Tibial artery (tissue), 4 donors: ENCODE results near the gene DPEP2.
"Not testable (repeated sequence)": the region's sequence is repeated elsewhere in the genome, so short reads cannot be mapped to it uniquely, and the experiment has no call there.

Experiments
- DNase-seq, 2 donors: peaks; one replicate each; pipeline ENCODE4 v3.0.0-alpha.2; 2019
- H3K27ac ChIP-seq, 2 donors: fragments of 200-600 bp; sonication (generic) in 1 of 2; 1 replicate in 1 of 2; 2 replicates in 1 of 2; pipeline ENCODE4 v1.5.1; 2018 to 2019; ENCODE audit warnings: mild to moderate bottlenecking in 1 of 2
- H3K27me3 ChIP-seq, 2 donors: fragments of 200-600 bp; sonication (generic) in 1 of 2; one replicate each; pipeline versions ENCODE4 v1.5.1 to v1.6.0; 2016 to 2019
- H3K36me3 ChIP-seq, 3 donors: fragments of 200-600 bp; sonication (generic) in 2 of 3; one replicate each; pipeline ENCODE4 v1.5.1; 2016 to 2019; ENCODE audit warnings: mild to moderate bottlenecking in 2 of 3
- H3K4me1 ChIP-seq, 4 donors: fragments of 200-600 bp; sonication (generic) in 2 of 4; 1 replicate in 3 of 4; 2 replicates in 1 of 4; pipeline ENCODE4 v1.5.1; 2016 to 2019
- H3K4me3 ChIP-seq, 2 donors: fragments of 200-600 bp; sonication (generic) in 1 of 2; 1 replicate in 1 of 2; 2 replicates in 1 of 2; pipeline ENCODE4 v1.5.1; 2018 to 2019; ENCODE audit warnings: mild to moderate bottlenecking in 2 of 2
- H3K9me3 ChIP-seq, 3 donors: fragments of 200-600 bp; sonication (generic) in 1 of 3; one replicate each; pipeline ENCODE4 v1.5.1; 2016 to 2019
- intact Hi-C: fragments of 100-400 bp; cut with DNase I; formaldehyde crosslinking; loops from one replicate; pipeline ENCODE4 v1.15.0; 2023; ENCODE audit warnings: low total_unique reads
- TF ChIP-seq, protein P1 (sequence below), 2 experiments: fragments of 200-600 bp in 1 of 2; fragments of 450-650 bp in 1 of 2; IDR thresholded peaks; one replicate each; pipeline ENCODE4 v1.5.1; 2017 to 2019; ENCODE audit warnings: antibody characterized with exemption in 2 of 2, mild to moderate bottlenecking in 1 of 2, moderate library complexity in 1 of 2

The DPEP2 gene

DNA sequence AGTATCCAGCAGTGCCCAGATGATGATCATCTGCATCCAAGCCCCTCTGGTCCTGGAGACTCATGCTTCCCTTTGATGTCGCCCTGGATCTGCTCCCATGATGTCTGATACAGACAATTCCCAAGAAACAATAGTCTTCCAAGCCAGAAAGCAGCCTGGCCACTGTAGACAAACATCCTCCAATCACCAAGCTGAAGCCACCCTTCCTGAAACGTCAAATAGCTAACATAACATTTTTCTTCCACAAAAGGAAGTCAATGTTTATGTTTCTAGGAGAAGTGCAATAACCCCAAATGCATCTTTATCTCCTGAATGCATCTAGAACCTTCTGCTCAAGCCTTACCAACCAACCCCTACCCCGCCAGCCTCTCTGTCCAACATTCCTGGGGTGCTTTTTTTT lies 1.2 kb upstream of the DPEP2 start:
- intact Hi-C loops, result no loop called here
- DNase-seq, result no peak
- TF ChIP-seq, protein P1, sequence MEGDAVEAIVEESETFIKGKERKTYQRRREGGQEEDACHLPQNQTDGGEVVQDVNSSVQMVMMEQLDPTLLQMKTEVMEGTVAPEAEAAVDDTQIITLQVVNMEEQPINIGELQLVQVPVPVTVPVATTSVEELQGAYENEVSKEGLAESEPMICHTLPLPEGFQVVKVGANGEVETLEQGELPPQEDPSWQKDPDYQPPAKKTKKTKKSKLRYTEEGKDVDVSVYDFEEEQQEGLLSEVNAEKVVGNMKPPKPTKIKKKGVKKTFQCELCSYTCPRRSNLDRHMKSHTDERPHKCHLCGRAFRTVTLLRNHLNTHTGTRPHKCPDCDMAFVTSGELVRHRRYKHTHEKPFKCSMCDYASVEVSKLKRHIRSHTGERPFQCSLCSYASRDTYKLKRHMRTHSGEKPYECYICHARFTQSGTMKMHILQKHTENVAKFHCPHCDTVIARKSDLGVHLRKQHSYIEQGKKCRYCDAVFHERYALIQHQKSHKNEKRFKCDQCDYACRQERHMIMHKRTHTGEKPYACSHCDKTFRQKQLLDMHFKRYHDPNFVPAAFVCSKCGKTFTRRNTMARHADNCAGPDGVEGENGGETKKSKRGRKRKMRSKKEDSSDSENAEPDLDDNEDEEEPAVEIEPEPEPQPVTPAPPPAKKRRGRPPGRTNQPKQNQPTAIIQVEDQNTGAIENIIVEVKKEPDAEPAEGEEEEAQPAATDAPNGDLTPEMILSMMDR (IDR thresholded peaks at IDR 0.05), result no peak
- H3K9me3 ChIP-seq, result no peaks in the 10 kb centered on the region
- H3K27ac ChIP-seq, result no peak overlapping the region
- H3K27me3 ChIP-seq, result no peaks in the 10 kb centered on the region
- no peak overlapping the region for H3K4me3 ChIP-seq
- no peaks in the 10 kb centered on the region for H3K4me1 ChIP-seq
- no peaks in the 10 kb centered on the region for H3K36me3 ChIP-seq

DNA sequence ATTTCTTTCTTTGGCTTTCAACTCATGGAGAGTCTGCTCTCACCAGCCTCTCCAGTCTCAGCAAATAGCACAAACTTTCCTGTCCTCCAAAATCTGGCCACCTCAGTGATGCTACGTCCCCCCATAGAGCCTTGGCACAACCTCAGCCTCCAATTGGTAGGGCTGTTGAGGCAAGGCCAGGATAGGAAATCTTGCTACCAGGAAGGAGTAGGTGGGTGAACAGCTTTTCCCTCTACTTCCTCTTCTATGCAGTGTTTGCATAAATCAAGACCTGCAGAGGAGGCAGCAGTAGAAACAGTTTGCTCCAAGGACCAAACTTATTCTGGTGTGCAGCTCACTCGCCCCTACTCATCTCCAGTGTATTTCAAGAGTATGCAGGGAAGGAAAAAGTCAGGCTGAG lies 701 bp upstream of the DPEP2 start:
- H3K36me3 ChIP-seq, result no peaks in the 10 kb centered on the region
- DNase-seq, result no peak
- no peak overlapping the region for H3K27ac ChIP-seq
- intact Hi-C loops, result no loop called here
- no peak overlapping the region for H3K4me3 ChIP-seq
- no peaks in the 10 kb centered on the region for H3K9me3 ChIP-seq
- TF ChIP-seq, protein P1 (IDR thresholded peaks at IDR 0.05), result no peak
- H3K27me3 ChIP-seq, result no peaks in the 10 kb centered on the region
- no peaks in the 10 kb centered on the region for H3K4me1 ChIP-seq

DNA sequence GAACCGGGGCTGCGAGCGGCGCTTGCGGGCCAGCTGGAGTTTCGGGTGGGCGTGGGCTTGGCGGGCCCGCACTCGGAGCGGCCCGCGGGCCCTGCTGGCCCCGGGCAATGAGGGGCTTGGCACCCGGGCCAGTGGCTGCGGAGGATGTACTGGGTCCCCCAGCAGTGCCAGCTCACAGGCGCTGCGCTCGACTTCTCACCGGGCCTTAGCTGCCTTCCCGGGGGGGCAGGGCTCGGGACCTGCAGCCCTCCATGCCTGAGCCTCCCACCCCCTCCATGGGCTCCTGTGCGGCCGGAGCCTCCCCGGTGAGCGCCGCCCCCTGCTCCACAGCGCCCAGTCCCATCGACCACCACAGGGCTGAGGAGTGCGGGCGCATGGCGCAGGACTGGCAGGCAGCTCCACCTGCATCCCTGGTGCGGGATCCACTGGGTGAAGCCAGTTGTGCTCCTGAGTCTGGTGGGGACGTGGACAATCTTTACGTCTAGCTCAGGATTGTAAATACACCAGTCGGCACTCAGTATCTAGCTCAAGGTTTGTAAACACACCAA lies 979 bp downstream of the DPEP2 start:
- DNase-seq, H3K4me3 ChIP-seq, intact Hi-C loops, H3K36me3 ChIP-seq, H3K27ac ChIP-seq, H3K9me3 ChIP-seq, H3K4me1 ChIP-seq, H3K27me3 ChIP-seq: not testable (repeated sequence)

DNA sequence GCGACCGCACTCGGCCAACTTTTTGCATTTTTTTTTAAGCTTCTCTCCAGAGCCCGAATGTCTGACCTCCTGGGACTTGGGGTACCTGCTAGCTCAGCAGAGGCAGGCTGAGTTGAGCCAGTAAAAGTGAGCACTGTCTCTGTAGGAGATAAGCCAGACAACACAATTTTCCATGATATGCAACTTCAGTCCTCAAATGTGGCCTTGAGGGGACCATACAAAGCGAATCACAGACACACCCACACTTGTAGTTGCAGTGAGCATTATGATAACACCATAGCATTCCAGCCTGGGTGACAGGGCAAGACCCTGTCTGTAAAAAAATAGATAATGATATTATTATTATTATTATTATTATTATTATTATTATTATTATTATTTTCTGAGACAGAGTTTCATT lies 2.6 kb downstream of the DPEP2 start:
- no peak for DNase-seq
- Histone ChIP-seq H3K36me3 (no peaks in the 10 kb centered on the region), H3K27me3 (no peaks in the 10 kb centered on the region), H3K4me1 (peaks cover 0 to 12% (median 9%) of the 10 kb centered on the region in 4 donors), H3K27ac (no peak overlapping the region), H3K9me3 (no peaks in the 10 kb centered on the region), H3K4me3 (no peak overlapping the region)
- TF ChIP-seq, protein P1 (IDR thresholded peaks at IDR 0.05), result no peak
- intact Hi-C loops, result no loop called here

DNA sequence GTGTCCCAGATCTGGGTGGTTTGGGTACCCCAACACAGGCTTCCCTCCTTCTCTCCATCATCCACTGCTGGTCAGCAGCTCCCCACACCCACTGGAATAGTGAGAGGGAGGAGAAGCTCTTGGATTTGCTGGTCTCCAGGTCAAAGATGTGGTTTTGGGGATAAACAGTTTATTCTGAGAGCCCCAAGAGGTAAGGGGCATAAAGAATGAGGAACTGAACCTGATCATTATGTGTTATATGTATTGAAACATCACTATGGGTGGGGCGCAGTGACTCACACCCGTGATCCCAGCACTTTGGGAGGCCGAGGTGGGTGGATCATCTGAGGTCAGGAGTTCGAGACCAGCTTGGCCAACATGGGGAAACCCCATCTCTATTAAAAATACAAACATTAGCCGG lies 3.9 kb downstream of the DPEP2 start:
- Histone ChIP-seq H3K27me3 (no peaks in the 10 kb centered on the region), H3K36me3 (no peaks in the 10 kb centered on the region), H3K27ac (no peak overlapping the region), H3K4me1 (peaks cover 0 to 12% (median 9%) of the 10 kb centered on the region in 4 donors), H3K9me3 (no peaks in the 10 kb centered on the region), H3K4me3 (no peak overlapping the region)
- no peak for DNase-seq
- TF ChIP-seq, protein P1 (IDR thresholded peaks at IDR 0.05), result no peak
- intact Hi-C loops, result no loop called here

DNA sequence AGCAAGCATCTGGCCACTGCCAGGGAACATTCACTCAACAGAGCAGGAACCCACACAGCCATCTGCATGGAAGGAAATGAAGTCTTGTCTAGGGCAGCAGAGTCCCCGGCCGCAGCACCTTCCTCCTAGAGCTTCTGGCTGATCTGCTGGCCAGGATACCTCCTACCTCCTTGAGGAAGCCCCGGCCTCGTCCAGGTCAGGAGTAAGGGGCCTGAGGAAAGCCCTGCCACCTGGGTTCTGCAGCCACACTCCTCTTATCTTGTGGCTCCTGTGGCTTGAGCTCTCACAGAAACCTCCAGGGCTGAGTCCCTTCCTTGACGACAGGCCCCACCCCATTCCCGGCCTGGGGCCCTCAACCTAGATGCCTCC lies 5.3 kb downstream of the DPEP2 start:
- H3K9me3 ChIP-seq, DNase-seq, H3K27me3 ChIP-seq, H3K36me3 ChIP-seq: not testable (repeated sequence)
- peak overlapping the region in 1 of 2 donors; percentile 50 for H3K4me3 ChIP-seq
- H3K27ac ChIP-seq, result peak overlapping the region; percentile 24 to 31
- intact Hi-C loops, result loop anchor here (5.0 kb wide), 2 partner anchors 48 to 233 kb away; no protein-coding TSS in a partner anchor
- H3K4me1 ChIP-seq, result peaks cover 0 to 12% (median 9%) of the 10 kb centered on the region in 4 donors
